Measurements from ENCODE around the gene CLCN7.
A peak's percentile ranks its signal among the peaks of the same experiment; 100 is the strongest.
"Not testable (repeated sequence)": the region's sequence is repeated elsewhere in the genome, so short reads cannot be mapped to it uniquely, and the experiment has no call there.

Gene CLCN7

DNA sequence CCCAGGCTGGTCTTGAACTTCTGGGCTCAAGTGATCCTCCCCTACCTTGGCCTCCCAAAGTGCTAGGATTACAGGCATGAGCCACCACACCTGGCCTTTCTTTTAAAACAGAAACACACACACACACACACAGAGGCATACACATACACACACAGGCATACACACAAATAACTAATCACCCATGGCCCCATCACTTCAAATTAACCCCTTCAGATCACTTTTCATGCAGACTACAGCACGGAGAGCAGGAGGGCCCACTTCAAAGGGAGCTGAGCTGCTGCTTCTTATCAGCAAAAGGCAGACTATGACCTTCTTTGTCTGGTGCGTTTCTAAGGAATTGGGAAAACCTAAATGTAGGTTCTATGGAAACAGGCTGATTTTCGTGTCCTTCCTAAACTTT is 1.9 kb downstream of the CLCN7 start:
- no peak overlapping the region for H3K4me3 ChIP-seq (ENCODE audit: low read length)
- peaks cover 8% of the 10 kb centered on the region for H3K4me1 ChIP-seq (ENCODE audit: control insufficient read depth, insufficient read depth, low read length)
- no peak overlapping the region for H3K27ac ChIP-seq (ENCODE audit: low read depth, low read length)
- no peaks in the 10 kb centered on the region for H3K27me3 ChIP-seq (ENCODE audit: control insufficient read depth, insufficient read depth, low read length)
- no peaks in the 10 kb centered on the region for H3K36me3 ChIP-seq (ENCODE audit: control insufficient read depth, insufficient read depth, low read length)
- H3K9ac ChIP-seq (ENCODE audit: low read length): no peak overlapping the region

DNA sequence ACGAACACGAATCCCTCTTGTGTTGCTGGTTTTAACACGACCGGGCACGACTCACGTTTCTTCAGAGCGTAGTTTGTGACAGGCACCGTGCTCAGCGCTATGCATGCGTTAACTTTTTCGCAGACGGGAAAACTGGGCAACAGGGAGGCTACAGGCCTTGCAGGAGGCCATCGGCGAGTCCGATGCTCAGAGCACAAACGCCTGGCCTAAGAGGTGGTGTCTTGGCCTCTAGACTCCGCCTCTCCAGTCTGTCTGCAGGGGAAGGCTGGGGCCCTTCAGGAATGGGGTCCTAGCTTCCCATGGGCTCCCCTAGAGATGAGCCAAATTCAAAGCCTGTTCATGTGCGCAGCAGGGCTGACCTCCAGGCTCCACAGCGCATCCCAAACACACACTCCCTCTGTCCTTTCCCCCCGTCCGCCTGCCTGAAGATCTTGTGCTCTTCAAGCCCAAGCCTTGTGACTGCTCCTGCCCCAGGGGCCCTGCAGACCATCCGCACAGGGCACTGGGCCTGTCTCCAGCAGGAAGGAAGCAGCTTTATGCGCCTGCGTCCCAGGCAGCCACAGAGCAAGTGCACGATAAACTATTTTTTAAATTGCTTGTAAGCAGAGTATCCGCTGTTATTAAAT is 3.1 kb downstream of the CLCN7 start:
- Histone ChIP-seq H3K27ac (ENCODE audit: low read depth, low read length) (no peak overlapping the region), H3K4me3 (ENCODE audit: low read length) (no peak overlapping the region), H3K36me3 (ENCODE audit: control insufficient read depth, insufficient read depth, low read length) (no peaks in the 10 kb centered on the region), H3K27me3 (ENCODE audit: control insufficient read depth, insufficient read depth, low read length) (no peaks in the 10 kb centered on the region), H3K4me1 (ENCODE audit: control insufficient read depth, insufficient read depth, low read length) (peaks cover 8% of the 10 kb centered on the region), H3K9ac (ENCODE audit: low read length) (no peak overlapping the region)

DNA sequence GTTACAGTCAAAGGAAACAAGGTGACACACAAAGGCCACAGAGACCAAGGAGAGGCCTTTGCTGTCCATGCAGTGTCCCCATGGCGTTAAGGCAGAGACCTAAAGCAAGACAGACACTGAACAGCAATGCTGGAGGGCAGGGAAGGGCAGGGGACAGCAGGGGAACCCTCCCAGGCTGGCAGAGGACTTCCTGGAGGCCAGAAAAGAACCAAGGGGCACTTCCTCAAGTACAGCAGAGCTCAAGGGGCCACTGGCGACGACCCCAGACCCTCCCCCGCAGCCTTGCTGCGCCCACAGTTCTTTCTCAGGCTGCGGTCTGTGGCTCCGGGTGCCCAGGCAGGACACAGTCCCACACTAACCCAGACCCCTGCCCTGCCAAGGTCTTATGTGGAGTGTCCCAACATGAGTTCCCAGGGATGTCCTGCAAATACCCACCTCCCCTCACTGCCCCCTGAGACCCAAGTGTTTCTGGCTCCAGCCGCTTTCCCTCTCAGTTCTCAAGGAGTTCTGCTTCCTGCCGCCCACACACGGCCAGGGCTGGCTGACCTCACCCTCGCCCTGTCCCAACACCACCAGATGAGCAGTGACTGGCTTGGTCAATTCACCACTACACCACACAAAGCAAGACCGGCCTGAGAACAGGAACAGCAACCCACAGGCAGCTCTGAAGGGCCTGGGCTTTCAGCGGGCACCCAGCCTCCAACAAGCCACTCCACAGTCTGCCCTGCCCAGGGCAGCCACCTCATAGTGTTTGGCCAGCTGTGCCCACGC is 4.2 kb downstream of the CLCN7 start:
- Histone ChIP-seq H3K27me3 (ENCODE audit: control insufficient read depth, insufficient read depth, low read length) (no peaks in the 10 kb centered on the region), H3K4me3 (ENCODE audit: low read length) (no peak overlapping the region), H3K36me3 (ENCODE audit: control insufficient read depth, insufficient read depth, low read length) (no peaks in the 10 kb centered on the region), H3K9ac (ENCODE audit: low read length) (no peak overlapping the region), H3K27ac (ENCODE audit: low read depth, low read length) (no peak overlapping the region), H3K4me1 (ENCODE audit: control insufficient read depth, insufficient read depth, low read length) (peaks cover 6% of the 10 kb centered on the region)

DNA sequence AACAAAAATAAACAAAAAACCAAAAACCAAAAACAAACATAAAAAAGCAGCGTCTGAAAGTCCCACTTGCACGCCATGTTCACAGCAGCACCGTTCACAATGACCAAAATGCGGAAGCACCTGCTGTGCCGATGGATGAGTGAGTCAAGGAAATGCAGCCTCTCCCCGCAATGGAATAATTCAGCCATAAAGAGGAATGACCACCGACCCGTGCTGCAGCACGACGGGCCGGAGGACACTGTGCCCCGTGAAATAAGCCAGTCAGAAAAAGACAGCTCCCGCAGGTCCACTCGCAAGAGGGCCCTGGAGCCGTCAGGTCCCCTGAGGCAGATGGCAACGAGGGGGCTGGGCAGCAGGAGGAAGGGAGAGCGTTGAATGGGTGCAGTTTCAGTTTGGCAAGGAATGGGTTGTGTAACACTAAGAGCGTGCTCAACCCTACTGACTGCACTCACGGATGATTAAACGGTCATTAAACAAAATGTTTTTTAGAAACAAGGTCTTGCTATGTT is 5.1 kb downstream of the CLCN7 start:
- Histone ChIP-seq H3K9ac (ENCODE audit: low read length) (no peak overlapping the region), H3K36me3 (ENCODE audit: control insufficient read depth, insufficient read depth, low read length) (no peaks in the 10 kb centered on the region), H3K27me3 (ENCODE audit: control insufficient read depth, insufficient read depth, low read length) (no peaks in the 10 kb centered on the region), H3K4me3 (ENCODE audit: low read length) (no peak overlapping the region), H3K4me1 (ENCODE audit: control insufficient read depth, insufficient read depth, low read length) (peaks cover 4% of the 10 kb centered on the region), H3K27ac (ENCODE audit: low read depth, low read length) (no peak overlapping the region)

DNA sequence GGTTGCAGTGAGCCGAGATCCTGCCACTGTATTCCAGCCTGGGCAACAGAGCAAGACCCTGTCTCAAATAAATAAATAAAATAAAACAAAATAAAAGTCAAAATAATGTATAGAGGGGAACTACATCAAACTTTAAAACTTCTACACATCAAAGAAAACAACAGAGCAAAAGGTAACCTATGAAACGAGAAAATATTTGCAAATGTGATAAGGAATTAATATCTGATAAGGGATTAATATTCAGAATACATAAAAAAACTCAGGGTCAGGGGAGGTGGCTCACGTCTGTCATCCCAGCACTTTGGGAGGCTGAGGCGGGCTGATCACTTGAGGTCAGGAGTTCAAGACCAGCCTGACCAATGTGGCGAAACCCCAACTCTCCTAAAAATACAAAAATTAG is 5.7 kb downstream of the CLCN7 start:
- H3K4me3 ChIP-seq (ENCODE audit: low read length); H3K27ac ChIP-seq (ENCODE audit: low read depth, low read length); H3K4me1 ChIP-seq (ENCODE audit: control insufficient read depth, insufficient read depth, low read length); H3K9ac ChIP-seq (ENCODE audit: low read length); H3K36me3 ChIP-seq (ENCODE audit: control insufficient read depth, insufficient read depth, low read length); H3K27me3 ChIP-seq (ENCODE audit: control insufficient read depth, insufficient read depth, low read length): not testable (repeated sequence)

DNA sequence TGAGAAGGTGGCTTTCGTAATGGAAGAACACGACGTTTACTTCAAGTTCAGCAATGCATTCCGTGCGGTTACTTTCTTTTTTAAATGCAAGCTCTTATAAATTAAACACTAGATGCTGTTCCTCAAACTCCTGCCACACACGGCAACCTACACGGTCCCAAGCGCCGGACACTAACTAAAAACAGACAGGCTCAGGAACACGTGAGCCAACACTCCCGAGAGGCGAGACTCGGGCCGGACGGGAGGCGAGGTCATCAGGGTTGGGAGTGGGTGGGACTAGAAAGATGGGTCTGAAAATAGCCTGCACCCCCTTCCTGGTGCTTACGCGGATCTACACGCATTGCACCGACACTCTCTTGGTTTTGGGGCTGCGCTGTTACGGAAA is 6.4 kb downstream of the CLCN7 start:
- no peak overlapping the region for H3K9ac ChIP-seq (ENCODE audit: low read length)
- H3K4me3 ChIP-seq (ENCODE audit: low read length): no peak overlapping the region
- no peak overlapping the region for H3K27ac ChIP-seq (ENCODE audit: low read depth, low read length)
- H3K36me3 ChIP-seq (ENCODE audit: control insufficient read depth, insufficient read depth, low read length): no peaks in the 10 kb centered on the region
- no peaks in the 10 kb centered on the region for H3K4me1 ChIP-seq (ENCODE audit: control insufficient read depth, insufficient read depth, low read length)
- no peaks in the 10 kb centered on the region for H3K27me3 ChIP-seq (ENCODE audit: control insufficient read depth, insufficient read depth, low read length)

DNA sequence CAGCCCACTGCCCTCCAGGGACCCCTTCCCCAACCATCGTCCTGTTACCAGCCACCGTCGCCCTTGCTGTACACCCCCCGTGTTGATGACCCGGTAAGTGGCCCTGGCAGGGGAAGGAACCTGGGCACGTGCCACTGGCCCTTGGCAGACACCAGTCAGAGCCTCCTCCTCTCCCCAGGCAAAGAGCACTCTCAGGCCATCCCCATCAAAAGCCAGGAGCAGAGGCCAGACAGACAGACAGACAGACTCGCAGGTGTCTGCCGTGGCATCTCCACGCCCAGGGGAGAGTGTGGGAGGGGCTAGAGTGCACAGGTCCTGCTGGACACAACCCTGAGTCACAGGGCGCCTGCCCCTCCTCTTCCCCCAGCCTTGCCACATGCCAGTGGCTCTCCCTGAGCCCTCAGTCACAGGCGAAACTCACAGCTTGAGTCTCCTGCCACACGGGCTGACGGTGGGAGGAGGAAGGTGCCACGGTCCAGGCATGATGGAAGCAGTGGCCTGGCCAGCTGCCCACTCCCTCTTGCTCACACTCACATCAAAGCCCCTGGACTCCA is 7.8 kb downstream of the CLCN7 start:
- H3K36me3 ChIP-seq (ENCODE audit: control insufficient read depth, insufficient read depth, low read length): no peaks in the 10 kb centered on the region
- H3K27me3 ChIP-seq (ENCODE audit: control insufficient read depth, insufficient read depth, low read length): no peaks in the 10 kb centered on the region
- no peak overlapping the region for H3K27ac ChIP-seq (ENCODE audit: low read depth, low read length)
- no peak overlapping the region for H3K9ac ChIP-seq (ENCODE audit: low read length)
- no peak overlapping the region for H3K4me3 ChIP-seq (ENCODE audit: low read length)
- no peaks in the 10 kb centered on the region for H3K4me1 ChIP-seq (ENCODE audit: control insufficient read depth, insufficient read depth, low read length)

DNA sequence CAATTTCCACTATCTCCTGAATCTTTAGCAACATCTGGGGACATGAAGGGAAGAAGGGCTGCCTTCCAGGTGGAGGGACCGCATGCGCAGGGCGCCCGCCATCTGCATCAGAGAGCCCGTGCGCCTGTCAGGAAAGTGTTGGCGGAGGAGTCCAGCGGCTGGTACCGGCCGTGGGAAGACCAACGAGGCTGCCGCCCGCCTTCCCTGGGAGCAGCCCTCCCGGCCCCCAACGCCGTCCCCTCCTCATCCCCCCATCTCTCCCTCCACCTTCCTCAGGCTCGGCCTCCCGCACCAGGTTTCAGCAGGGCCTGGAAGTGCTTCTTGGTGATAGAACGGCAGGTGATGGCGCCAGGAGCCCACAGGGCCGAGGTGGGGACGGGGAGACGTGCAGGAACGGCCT is 8.8 kb downstream of the CLCN7 start:
- Histone ChIP-seq H3K27ac (ENCODE audit: low read depth, low read length) (no peak overlapping the region), H3K4me3 (ENCODE audit: low read length) (no peak overlapping the region), H3K4me1 (ENCODE audit: control insufficient read depth, insufficient read depth, low read length) (peaks cover 3% of the 10 kb centered on the region), H3K27me3 (ENCODE audit: control insufficient read depth, insufficient read depth, low read length) (no peaks in the 10 kb centered on the region), H3K9ac (ENCODE audit: low read length) (no peak overlapping the region), H3K36me3 (ENCODE audit: control insufficient read depth, insufficient read depth, low read length) (peaks cover 4% of the 10 kb centered on the region)

DNA sequence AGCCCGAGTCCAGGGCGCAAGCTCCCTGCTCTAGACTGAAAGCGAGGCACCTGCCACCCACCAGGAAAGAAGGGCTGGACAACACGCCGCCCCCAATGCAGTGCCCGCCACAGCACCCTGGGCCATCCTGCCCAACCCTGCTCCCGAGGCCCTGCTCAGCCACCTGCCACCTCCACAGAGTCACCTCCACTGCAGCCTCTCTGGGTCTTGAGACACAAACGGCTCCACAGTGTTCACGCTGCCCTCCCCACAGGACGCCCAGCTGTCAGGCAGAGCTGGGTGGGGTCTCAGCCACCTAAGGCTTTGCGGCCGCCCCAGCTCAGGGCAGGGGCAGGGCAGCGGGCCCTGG is 9.3 kb downstream of the CLCN7 start:
- Histone ChIP-seq H3K9ac (ENCODE audit: low read length) (no peak overlapping the region), H3K27ac (ENCODE audit: low read depth, low read length) (no peak overlapping the region), H3K27me3 (ENCODE audit: control insufficient read depth, insufficient read depth, low read length) (no peaks in the 10 kb centered on the region), H3K4me1 (ENCODE audit: control insufficient read depth, insufficient read depth, low read length) (peaks cover 4% of the 10 kb centered on the region), H3K36me3 (ENCODE audit: control insufficient read depth, insufficient read depth, low read length) (peaks cover 6% of the 10 kb centered on the region), H3K4me3 (ENCODE audit: low read length) (no peak overlapping the region)

DNA sequence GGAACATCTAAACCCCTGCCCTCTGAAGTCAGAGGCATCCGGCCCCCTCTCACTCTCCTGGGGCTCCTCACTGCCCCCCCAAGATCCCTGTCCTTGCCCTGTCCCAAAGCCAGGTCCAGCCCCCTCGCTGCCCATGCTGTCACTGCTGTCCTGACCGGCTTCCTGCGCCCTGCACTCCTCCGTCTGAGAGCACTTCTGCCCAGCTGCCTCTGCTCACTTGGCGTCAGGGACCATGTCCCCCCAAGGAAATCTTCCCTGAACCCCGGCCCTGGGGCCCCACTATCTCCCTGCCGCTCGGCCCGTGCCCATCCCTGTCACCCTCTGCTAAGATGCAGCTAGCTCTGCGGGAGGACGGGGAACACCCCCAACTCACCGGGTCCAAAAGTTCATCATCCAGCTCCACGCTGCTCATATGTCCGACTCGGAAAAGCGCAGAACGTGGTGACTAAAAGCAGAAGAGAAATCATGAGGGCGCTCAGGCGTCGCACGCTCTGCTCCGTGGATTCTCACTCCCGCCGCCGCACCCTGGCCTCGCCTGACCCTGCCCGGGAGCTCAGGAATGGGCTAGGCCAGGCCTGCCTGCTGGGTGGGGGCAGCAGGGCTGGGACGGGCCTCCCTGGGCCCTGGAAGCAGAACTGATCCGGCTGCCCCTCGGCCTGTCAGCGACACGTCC is 9.8 kb downstream of the CLCN7 start:
- peaks cover 8% of the 10 kb centered on the region for H3K36me3 ChIP-seq (ENCODE audit: control insufficient read depth, insufficient read depth, low read length)
- no peak overlapping the region for H3K27ac ChIP-seq (ENCODE audit: low read depth, low read length)
- peaks cover 7% of the 10 kb centered on the region for H3K4me1 ChIP-seq (ENCODE audit: control insufficient read depth, insufficient read depth, low read length)
- H3K4me3 ChIP-seq (ENCODE audit: low read length): no peak overlapping the region
- H3K9ac ChIP-seq (ENCODE audit: low read length): no peak overlapping the region
- H3K27me3 ChIP-seq (ENCODE audit: control insufficient read depth, insufficient read depth, low read length): no peaks in the 10 kb centered on the region

DNA sequence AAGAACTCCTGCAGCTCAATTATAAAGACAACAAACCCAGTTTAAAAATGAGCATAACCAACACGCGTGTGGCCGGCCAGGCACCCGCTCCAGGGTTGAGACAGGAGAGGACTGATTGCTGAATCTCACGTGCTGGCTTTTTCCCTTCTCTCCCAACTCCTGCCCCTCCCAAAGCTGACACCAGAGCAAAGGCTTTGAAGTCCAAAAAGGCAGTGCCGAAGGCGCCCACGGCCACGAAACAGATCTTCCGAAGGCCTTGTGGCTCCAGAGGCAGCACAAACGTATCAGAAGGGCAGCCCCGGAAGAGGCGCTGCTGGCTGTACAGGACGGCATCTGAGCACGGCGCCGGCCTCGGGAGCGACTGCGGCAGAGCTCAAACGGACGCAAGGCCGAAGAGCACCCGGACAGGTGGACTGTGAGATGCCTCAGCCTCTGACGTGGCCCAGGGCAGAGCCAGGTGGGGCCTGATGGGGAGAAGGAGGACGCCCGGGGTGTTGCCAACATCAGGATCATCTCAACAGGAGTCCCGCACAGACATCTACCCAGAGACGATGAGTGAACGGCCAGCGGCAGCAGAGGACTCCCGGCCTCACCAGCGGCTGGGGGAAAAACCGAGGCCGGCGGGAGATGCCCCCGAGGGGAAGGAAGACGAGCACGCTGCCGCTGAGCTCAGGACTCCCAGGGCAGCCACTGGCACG is 10.5 kb downstream of the CLCN7 start:
- Histone ChIP-seq H3K27ac (ENCODE audit: low read depth, low read length) (no peak overlapping the region), H3K9ac (ENCODE audit: low read length) (no peak overlapping the region), H3K4me1 (ENCODE audit: control insufficient read depth, insufficient read depth, low read length) (peaks cover 7% of the 10 kb centered on the region), H3K36me3 (ENCODE audit: control insufficient read depth, insufficient read depth, low read length) (peaks cover 8% of the 10 kb centered on the region), H3K27me3 (ENCODE audit: control insufficient read depth, insufficient read depth, low read length) (no peaks in the 10 kb centered on the region), H3K4me3 (ENCODE audit: low read length) (no peak overlapping the region)

DNA sequence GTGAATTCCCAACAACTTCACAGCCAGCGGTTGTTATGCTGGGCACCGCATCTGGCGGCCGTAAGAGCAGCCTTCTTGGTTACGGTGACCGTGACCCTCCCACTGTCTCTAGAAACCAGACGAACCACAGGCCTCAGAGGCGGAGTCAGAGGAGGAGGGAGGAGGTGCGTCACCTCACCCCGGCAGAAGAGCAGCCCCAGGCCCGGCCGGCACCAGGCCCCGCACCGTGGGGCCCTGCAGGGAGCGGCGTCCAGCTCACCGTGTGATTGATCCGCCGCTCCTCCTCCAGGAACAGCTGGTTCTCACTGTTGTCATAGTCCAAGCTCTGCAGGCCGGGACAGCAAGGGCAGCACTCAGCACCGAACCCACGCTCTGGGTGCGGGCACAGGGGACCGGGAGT is 13.7 kb downstream of the CLCN7 start:
- Histone ChIP-seq H3K27ac (ENCODE audit: low read depth, low read length) (peak overlapping the region; percentile 84), H3K27me3 (ENCODE audit: control insufficient read depth, insufficient read depth, low read length) (no peaks in the 10 kb centered on the region), H3K4me3 (ENCODE audit: low read length) (peak overlapping the region; percentile 9), H3K36me3 (ENCODE audit: control insufficient read depth, insufficient read depth, low read length) (peaks cover 13% of the 10 kb centered on the region), H3K9ac (ENCODE audit: low read length) (no peak overlapping the region), H3K4me1 (ENCODE audit: control insufficient read depth, insufficient read depth, low read length) (peaks cover 7% of the 10 kb centered on the region)

All from rectal smooth muscle tissue (tissue), 1 donor.